Stomach (tissue), 4 donors: Measurements from ENCODE around the gene SVIL.

Source experiments
- EP300 ChIP-seq: sonication (generic); formaldehyde crosslinking; IDR thresholded peaks from one replicate; pipeline ENCODE4 v1.6.1; 2017; ENCODE audit warnings: antibody characterized with exemption
- POLR2A ChIP-seq, 4 donors: fragments of 450-650 bp; IDR thresholded peaks; one replicate each; pipeline ENCODE4 v1.6.1; 2016; ENCODE audit warnings: antibody characterized with exemption in 4 of 4, control low read depth in 2 of 4, mild to moderate bottlenecking in 1 of 4, moderate library complexity in 1 of 4
- POLR2AphosphoS5 ChIP-seq, 3 donors: sonication (generic); formaldehyde crosslinking; IDR thresholded peaks; one replicate each; pipeline ENCODE4 v1.6.1; 2016; ENCODE audit warnings: antibody characterized with exemption in 3 of 3

GRCh38 chr10:29612657-29613056 is 22.1 kb downstream of the SVIL start:
- TF ChIP-seq POLR2AphosphoS5 (IDR thresholded peaks at IDR 0.05), result no peak
- TF ChIP-seq EP300, result no peak
- no peak for TF ChIP-seq POLR2A (IDR thresholded peaks at IDR 0.05)
